ENCODE measurements around the gene DACH1.

The DACH1 gene

GRCh38 chr13:71583581-71583980 lies 283.4 kb downstream of the DACH1 start:
- no peak for DNase-seq (ENCODE audit: low spot score)

GRCh38 chr13:71580614-71581013 lies 286.4 kb downstream of the DACH1 start:
- no peak for DNase-seq (ENCODE audit: low spot score)

DNA sequence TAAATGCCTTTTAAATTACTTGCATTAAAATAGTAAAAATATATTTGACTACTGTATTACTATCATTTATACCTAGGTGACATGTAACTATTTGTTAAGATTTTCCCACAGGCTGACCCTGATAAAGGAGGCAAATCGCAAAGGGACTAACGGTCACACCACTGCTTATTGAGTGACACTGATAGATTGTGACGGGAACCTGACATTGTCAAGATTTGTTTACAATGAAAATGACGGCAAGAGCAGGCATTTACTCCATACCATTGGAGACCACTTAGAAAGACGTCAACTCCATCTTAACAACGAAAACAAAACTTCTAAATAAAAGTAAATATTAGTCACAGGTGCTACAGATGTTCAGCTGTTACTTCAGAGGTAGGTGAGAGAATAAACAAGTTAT lies 289.0 kb downstream of the DACH1 start:
- DNase-seq (ENCODE audit: low spot score) = no peak

- no peak for DNase-seq (ENCODE audit: low spot score)
These were observed 289.9 kb downstream of the DACH1 start for GRCh38 chr13:71577127-71577526.

GRCh38 chr13:71576571-71576970 lies 290.4 kb downstream of the DACH1 start:
- no peak for DNase-seq (ENCODE audit: low spot score)

- no peak for DNase-seq (ENCODE audit: low spot score)
These were observed 320.1 kb downstream of the DACH1 start for GRCh38 chr13:71546881-71547280.

DNA sequence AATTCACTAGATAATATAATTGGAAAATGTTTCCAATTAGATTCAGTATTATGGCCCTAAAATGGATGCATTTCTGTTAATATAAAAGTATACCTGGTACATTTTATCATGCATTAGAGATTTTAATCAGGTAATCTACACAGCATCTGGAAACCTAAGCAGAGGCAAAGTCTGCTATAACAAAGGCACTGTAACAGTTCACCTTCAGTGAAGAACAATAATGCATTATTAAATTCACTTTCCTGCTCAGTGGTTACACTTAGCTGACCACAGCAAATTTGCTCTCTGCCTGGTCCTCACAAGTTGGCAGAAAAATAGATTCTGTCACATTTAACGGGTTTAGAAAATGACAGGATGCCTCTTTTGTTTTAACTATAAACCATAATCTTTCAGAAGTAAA lies 326.9 kb downstream of the DACH1 start:
- no peak for DNase-seq (ENCODE audit: low spot score)

- DNase-seq (ENCODE audit: low spot score) = no peak
These were observed 330.8 kb downstream of the DACH1 start for GRCh38 chr13:71536201-71536600.

DNA sequence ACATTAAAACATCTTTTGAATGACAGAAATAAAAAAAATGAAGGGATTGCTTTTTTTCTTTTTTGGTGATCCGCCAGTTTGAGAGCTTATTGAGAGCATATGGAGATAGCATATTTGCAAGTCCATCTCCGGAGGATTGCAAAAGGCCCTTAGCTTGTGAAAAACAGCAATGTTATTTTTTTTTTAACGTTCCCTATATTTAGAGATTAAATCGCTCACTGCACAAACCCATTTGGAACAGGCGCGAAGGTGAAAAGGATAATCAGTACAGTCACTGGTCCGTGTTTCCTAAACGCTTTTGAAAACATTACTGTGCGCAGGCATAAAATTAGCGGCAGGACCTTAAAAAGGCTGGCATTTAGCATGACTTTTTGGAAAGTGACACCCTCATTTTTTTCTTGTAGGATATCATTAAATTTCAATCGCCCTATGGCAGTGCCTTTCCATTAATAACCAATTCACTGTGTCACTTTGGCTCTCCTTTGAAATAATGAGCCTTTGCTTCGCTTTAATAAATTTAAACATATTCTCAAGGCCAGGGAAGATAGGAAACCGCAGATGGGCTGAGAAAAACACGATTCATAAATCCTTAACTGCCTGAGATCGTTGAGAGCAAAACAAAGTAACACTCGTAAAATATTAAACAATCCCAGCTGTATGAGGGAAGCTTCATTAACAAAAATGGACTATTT lies 342.2 kb downstream of the DACH1 start:
- no peak for DNase-seq (ENCODE audit: low spot score)

GRCh38 chr13:71524245-71524612 lies 342.8 kb downstream of the DACH1 start:
- no peak for DNase-seq (ENCODE audit: low spot score)

- no peak for DNase-seq (ENCODE audit: low spot score)
These were observed 344.0 kb downstream of the DACH1 start for GRCh38 chr13:71522941-71523526.

DNA sequence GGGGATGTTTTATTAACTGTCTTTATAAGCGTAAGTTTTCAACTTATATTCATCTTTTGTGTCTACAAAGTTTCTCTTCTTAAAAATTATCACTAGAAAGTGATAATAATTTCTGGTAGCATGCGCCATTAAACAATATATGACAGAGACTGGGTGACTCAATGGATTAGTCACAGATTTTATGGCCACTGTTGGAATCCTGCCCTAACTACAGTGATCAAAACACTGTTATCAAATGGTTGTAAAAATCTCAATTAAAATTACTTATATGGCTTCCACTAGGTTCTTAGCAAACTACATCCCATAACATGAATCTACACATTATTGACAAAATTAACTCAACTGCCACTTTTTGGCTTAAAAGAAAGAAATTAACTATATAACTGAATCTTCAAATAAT lies 350.0 kb downstream of the DACH1 start:
- DNase-seq (ENCODE audit: low spot score) = no peak

- DNase-seq (ENCODE audit: low spot score) = no peak
These were observed 350.5 kb downstream of the DACH1 start for GRCh38 chr13:71516521-71516920.

- no peak for DNase-seq (ENCODE audit: low spot score)
These were observed 351.3 kb downstream of the DACH1 start for GRCh38 chr13:71515744-71516038.

GRCh38 chr13:71514900-71515743 lies 351.9 kb downstream of the DACH1 start:
- no peak for DNase-seq (ENCODE audit: low spot score)

- no peak for DNase-seq (ENCODE audit: low spot score)
These were observed 353.5 kb downstream of the DACH1 start for GRCh38 chr13:71513411-71514033.

DNA sequence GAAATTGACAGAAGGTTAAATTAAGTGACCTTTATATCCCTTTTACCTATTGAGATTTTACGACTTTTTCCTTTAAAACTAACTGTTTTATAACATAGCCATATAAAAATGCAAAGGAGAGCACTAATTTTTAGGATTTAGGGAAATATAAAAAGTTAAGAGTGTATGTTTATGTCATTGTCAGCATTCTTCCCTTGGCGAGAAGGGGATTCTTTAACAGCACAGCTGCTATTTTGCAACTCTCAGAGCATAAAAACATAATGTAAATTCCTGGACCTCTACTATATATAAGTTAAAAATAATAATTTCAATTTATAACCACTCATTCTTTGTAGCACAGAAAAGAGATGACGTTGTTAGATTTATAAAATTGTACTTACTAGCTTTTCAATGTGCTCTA lies 363.2 kb downstream of the DACH1 start:
- DNase-seq (ENCODE audit: low spot score) = no peak

DNA sequence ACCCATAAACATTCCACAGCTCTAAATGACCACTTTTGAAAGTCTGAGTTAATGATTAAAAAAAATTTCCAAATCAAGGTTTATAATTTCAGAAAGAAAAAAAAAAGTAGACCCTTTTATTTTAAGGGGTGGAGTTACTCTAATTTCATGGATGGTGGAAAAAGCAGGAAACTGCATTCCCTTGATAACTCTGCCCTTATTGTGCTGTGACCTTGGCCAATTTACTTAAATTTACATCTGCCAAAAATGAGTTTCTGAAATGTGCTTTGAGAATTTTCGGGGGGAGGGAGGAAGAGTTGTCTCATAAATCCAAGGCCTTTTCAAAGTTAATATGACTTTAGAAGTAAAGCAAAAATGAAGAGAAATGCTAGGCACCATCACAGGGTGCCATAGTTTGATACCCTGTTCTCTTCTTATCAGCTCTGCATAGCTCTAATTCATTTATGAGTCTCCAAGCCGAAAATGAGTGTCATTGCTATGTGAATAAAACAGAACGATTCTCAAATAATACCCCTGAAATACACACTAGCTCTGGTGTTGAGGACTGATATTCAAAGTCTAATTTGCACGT lies 367.0 kb downstream of the DACH1 start:
- no peak for DNase-seq (ENCODE audit: low spot score)

- DNase-seq (ENCODE audit: low spot score) = no peak
These were observed 367.8 kb downstream of the DACH1 start for GRCh38 chr13:71499235-71499634.

DNA sequence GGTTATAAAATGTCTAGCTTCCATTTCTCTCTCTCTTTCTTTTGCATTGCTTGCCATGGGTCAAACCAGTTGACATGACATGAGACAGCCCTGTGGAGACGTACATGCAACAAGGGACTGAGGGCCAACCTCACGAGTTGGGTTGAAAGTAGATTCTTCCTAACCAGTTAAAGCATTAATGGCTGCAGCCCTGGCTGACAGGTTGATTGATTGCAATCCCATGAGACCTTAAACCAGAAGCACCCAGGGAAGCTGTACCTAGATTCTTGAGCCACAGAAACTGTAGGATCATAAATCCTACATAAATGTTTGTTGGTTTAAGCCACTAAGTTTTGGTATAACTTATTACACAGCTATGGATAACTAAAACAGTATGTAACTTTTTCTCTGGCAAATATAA lies 373.8 kb downstream of the DACH1 start:
- no peak for DNase-seq (ENCODE audit: low spot score)

- no peak for DNase-seq (ENCODE audit: low spot score)
These were observed 374.6 kb downstream of the DACH1 start for GRCh38 chr13:71492346-71492871.

GRCh38 chr13:71491010-71491409 lies 376.0 kb downstream of the DACH1 start:
- DNase-seq (ENCODE audit: low spot score) = no peak

All from putamen (tissue), 1 donor.